Measurements from ENCODE around the gene MUC4. TPM values are rescaled to one million over a fixed set of nuclear protein-coding genes. Genes with fewer than 3 reads are reported as not detected.
"Not testable (repeated sequence)": the region's sequence is repeated elsewhere in the genome, so short reads cannot be mapped to it uniquely, and the experiment has no call there.

The MUC4 gene
- total and polyA plus RNA-seq, 3 experiments from 2014 or later, result 0.24 to 0.35 TPM; not detected in 1

- H3K4me1 Mint-ChIP-seq; H3K4me3 ChIP-seq (ENCODE audit: low read length); H3K27ac Mint-ChIP-seq; H3K4me1 ChIP-seq (ENCODE audit: insufficient read depth, low read length); H3K36me3 ChIP-seq (ENCODE audit: insufficient read depth, low read length); H3K9me3 Mint-ChIP-seq; H3K27me3 ChIP-seq (ENCODE audit: insufficient read depth, low read length, poor library complexity, severe bottlenecking); H3K9me3 ChIP-seq (ENCODE audit: low read length); H3K27ac ChIP-seq (ENCODE audit: low read depth, low read length); POLR2A ChIA-PET; H3K4me3 Mint-ChIP-seq; DNase-seq; H3K27me3 Mint-ChIP-seq: not testable (repeated sequence)
- peaks cover 0 to 12% (median 3%) of the 10 kb centered on the region in 3 donors for H3K36me3 Mint-ChIP-seq
- CTCF ChIA-PET, result interaction anchor here (1.6 kb wide), 1 partner anchor 8 kb away, joined by 5 read pairs; no protein-coding TSS in a partner anchor
These were observed 85.6 kb downstream of the MUC4 start for GRCh38 chr3:195725916-195726740.

- H3K27ac Mint-ChIP-seq; H3K4me1 Mint-ChIP-seq; POLR2A ChIA-PET; H3K9me3 ChIP-seq (ENCODE audit: low read length); H3K9me3 Mint-ChIP-seq; H3K27me3 ChIP-seq (ENCODE audit: insufficient read depth, low read length, poor library complexity, severe bottlenecking); DNase-seq; H3K36me3 ChIP-seq (ENCODE audit: insufficient read depth, low read length); H3K27ac ChIP-seq (ENCODE audit: low read depth, low read length); H3K4me1 ChIP-seq (ENCODE audit: insufficient read depth, low read length); H3K4me3 ChIP-seq (ENCODE audit: low read length); H3K27me3 Mint-ChIP-seq; H3K4me3 Mint-ChIP-seq; CTCF ChIA-PET; H3K36me3 Mint-ChIP-seq: not testable (repeated sequence)
These were observed 87.4 kb downstream of the MUC4 start for GRCh38 chr3:195724363-195724762.

- H3K36me3 ChIP-seq (ENCODE audit: insufficient read depth, low read length); H3K27me3 ChIP-seq (ENCODE audit: insufficient read depth, low read length, poor library complexity, severe bottlenecking); H3K36me3 Mint-ChIP-seq; H3K4me1 ChIP-seq (ENCODE audit: insufficient read depth, low read length); H3K9me3 Mint-ChIP-seq; H3K4me3 ChIP-seq (ENCODE audit: low read length); DNase-seq; H3K27ac ChIP-seq (ENCODE audit: low read depth, low read length); H3K4me1 Mint-ChIP-seq; H3K4me3 Mint-ChIP-seq; H3K27ac Mint-ChIP-seq; H3K9me3 ChIP-seq (ENCODE audit: low read length); CTCF ChIA-PET; POLR2A ChIA-PET: not testable (repeated sequence)
- H3K27me3 Mint-ChIP-seq, result peaks cover 8 to 10% of the 10 kb centered on the region in 2 donors
These were observed 88.8 kb downstream of the MUC4 start for GRCh38 chr3:195722996-195723345.

DNA sequence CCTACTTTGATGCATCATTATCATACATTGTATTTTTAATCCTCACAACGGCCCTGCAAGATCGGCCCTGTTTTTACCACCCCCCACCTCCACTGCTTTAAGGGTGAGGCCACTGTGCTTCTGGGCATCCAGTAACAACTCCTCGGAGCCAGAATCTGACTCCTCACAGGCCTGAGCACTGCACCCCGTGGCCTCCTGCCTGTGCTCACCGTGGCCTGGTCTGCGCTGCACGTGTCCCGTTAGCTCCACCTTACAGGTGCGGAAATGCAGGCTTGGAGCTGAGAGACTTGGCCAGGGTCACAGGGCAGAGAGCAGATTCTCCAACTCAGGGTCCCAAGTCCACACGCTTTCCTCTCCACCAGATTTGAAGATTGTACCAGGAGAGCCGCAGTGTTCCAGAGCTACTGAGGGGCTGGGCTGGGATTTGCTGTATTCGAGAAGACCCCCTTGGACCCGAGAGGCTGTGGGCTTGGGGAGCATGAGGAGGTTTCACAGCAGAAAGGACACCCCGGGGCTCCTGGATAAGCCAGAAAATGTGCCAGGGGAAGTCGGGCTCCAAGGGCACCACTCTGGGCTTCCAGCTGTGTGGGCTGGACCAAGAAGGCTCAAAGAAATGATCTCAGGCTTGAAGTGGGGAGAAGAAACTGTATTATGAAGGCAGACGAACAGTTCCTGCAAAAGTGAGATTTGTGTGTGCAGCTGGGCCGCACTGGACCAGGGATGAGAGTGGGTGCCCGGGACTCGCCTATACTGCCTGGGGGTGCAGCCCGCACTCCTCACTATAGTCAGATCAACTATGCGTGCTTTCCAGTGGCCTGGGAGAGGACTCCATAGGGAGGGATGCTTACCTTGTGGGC lies 89.4 kb downstream of the MUC4 start:
- CTCF ChIA-PET; H3K4me3 ChIP-seq (ENCODE audit: low read length); H3K27ac ChIP-seq (ENCODE audit: low read depth, low read length); POLR2A ChIA-PET; H3K36me3 Mint-ChIP-seq; H3K9me3 Mint-ChIP-seq; H3K36me3 ChIP-seq (ENCODE audit: insufficient read depth, low read length); H3K4me1 ChIP-seq (ENCODE audit: insufficient read depth, low read length); H3K9me3 ChIP-seq (ENCODE audit: low read length); H3K27me3 Mint-ChIP-seq; DNase-seq; H3K4me1 Mint-ChIP-seq; H3K4me3 Mint-ChIP-seq; H3K27me3 ChIP-seq (ENCODE audit: insufficient read depth, low read length, poor library complexity, severe bottlenecking): not testable (repeated sequence)
- H3K27ac Mint-ChIP-seq, result peak overlapping the region in 1 of 8 donors; percentile 29

DNA sequence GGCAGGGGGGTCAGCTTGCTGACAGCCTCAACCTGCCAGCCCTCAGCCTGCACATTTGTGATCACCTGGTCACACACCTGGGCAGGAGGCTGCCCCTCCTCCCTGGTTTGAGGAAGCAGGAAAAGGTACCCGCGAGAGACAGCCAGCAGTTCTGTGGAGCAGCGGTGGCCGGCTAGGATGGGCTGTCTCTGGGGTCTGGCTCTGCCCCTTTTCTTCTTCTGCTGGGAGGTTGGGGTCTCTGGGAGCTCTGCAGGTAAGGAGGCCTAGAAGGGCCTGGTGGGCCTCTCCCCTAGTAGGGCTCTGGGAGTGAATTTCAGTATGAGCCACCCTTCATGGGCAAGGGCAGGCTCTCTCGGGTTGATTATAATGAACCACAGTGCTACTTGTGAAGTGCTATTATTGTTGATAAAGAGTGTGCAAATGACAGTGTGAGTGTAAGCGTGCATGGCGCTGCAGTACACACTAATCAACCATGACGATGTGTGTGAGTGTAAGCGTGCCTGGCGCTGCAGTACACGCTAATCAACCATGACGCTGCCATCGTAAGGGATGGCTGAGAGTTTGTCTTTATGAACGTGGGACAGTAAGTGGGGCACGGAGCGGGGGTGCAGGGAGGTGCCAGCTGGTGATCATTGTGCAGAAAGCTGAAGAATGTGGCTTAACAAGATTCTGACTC lies 90.8 kb downstream of the MUC4 start, which contains the start of gene MUC20:
TSS of gene MUC20 (plus strand) at position 148 of the 676 bp plus-strand sequence. CDS start at position 178, 30 bp downstream.
- peak within 1 kb of the TSS in 2 of 8 donors; percentile 63 to 75 for H3K27ac Mint-ChIP-seq
- H3K36me3 ChIP-seq (ENCODE audit: insufficient read depth, low read length); H3K27me3 ChIP-seq (ENCODE audit: insufficient read depth, low read length, poor library complexity, severe bottlenecking); H3K4me1 Mint-ChIP-seq; H3K4me3 ChIP-seq (ENCODE audit: low read length); H3K27me3 Mint-ChIP-seq; H3K27ac ChIP-seq (ENCODE audit: low read depth, low read length); H3K36me3 Mint-ChIP-seq; DNase-seq; H3K9me3 Mint-ChIP-seq; CTCF ChIA-PET; H3K4me1 ChIP-seq (ENCODE audit: insufficient read depth, low read length); POLR2A ChIA-PET; H3K9me3 ChIP-seq (ENCODE audit: low read length): not testable (repeated sequence)
- peak within 1 kb of the TSS in 1 of 7 donors; percentile 52 for H3K4me3 Mint-ChIP-seq

GRCh38 chr3:195719514-195720254 lies 92.0 kb downstream of the MUC4 start:
- H3K27me3 Mint-ChIP-seq; H3K36me3 ChIP-seq (ENCODE audit: insufficient read depth, low read length); H3K9me3 ChIP-seq (ENCODE audit: low read length); H3K4me1 ChIP-seq (ENCODE audit: insufficient read depth, low read length); H3K4me3 Mint-ChIP-seq; H3K27ac ChIP-seq (ENCODE audit: low read depth, low read length); H3K27ac Mint-ChIP-seq; H3K27me3 ChIP-seq (ENCODE audit: insufficient read depth, low read length, poor library complexity, severe bottlenecking); POLR2A ChIA-PET; H3K4me1 Mint-ChIP-seq; DNase-seq; H3K4me3 ChIP-seq (ENCODE audit: low read length); H3K9me3 Mint-ChIP-seq: not testable (repeated sequence)
- CTCF ChIA-PET, result interaction anchor here (0.9 kb wide), 1 partner anchor 131 kb away, joined by 4 read pairs; no protein-coding TSS in a partner anchor
- H3K36me3 Mint-ChIP-seq, result peaks cover 10 to 15% (median 11%) of the 10 kb centered on the region in 3 donors

DNA sequence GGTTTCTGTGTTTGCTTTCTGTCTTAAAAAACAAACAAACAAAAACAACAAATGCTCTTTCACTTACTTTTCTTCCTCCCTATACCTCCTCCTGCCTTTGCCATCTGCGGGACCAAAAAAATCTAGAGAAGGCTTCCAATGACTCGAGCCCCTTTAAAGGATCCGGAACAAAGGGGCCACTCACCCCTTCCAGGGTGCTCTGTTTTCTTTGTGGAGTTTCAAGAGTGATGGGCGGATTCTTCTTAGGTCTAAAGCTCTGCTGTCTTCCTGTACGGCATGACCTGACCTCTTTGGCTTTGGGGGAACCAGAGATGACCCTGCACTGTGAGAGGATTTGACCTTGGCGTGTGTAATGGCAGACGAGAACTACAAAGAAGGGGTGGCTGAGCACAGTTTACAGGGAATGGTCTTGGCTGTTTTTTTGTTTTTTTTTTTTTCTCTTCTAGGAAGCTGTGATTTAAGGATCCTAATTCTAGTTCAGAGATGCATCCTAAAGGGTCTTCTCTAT lies 93.2 kb downstream of the MUC4 start:
- Mint-ChIP-seq H3K9me3 (no peaks in the 10 kb centered on the region), H3K4me3 (no peak overlapping the region), H3K36me3 (peaks cover 15 to 20% (median 16%) of the 10 kb centered on the region in 3 donors), H3K27me3 (peaks cover 6 to 8% of the 10 kb centered on the region in 2 donors), H3K27ac (peak overlapping the region in 2 of 8 donors; percentile 2 to 72), H3K4me1 (peaks cover 0 to 1% (median 0%) of the 10 kb centered on the region in 3 donors)
- H3K27me3 ChIP-seq (ENCODE audit: insufficient read depth, low read length, poor library complexity, severe bottlenecking), result no peaks in the 10 kb centered on the region
- no peaks in the 10 kb centered on the region for H3K4me1 ChIP-seq (ENCODE audit: insufficient read depth, low read length)
- no peak for DNase-seq
- H3K4me3 ChIP-seq (ENCODE audit: low read length), result no peak overlapping the region
- no peaks in the 10 kb centered on the region for H3K9me3 ChIP-seq (ENCODE audit: low read length)
- CTCF ChIA-PET, result interaction anchor here (1.8 kb wide), 1 partner anchor 9 kb away, joined by 5 read pairs; no protein-coding TSS in a partner anchor
- POLR2A ChIA-PET, result no interaction called here
- H3K36me3 ChIP-seq (ENCODE audit: insufficient read depth, low read length), result no peaks in the 10 kb centered on the region
- no peak overlapping the region for H3K27ac ChIP-seq (ENCODE audit: low read depth, low read length)
